CD4-positive, alpha-beta T cell treated with Interleukin-17A for 4 hours (primary cell): ENCODE measurements around the gene KCNJ18.
"Not testable (repeated sequence)": the region's sequence is repeated elsewhere in the genome, so short reads cannot be mapped to it uniquely, and the experiment has no call there.

Experiments
- DNase-seq: peaks from one replicate; pipeline ENCODE4 v3.0.0-alpha.2; 2020; ENCODE audit warnings: mixed read lengths

KCNJ18 gene

GRCh38 chr17:21705021-21705601, 12.8 kb downstream of the KCNJ18 start:
- DNase-seq, result no peak

- not testable (repeated sequence) for DNase-seq
Measured at GRCh38 chr17:21705746-21706145, 13.4 kb downstream of the KCNJ18 start.

- not testable (repeated sequence) for DNase-seq
Measured at GRCh38 chr17:21706546-21706945, 14.2 kb downstream of the KCNJ18 start.

- DNase-seq, result not testable (repeated sequence)
Measured at GRCh38 chr17:21707131-21707530, 14.8 kb downstream of the KCNJ18 start.

GRCh38 chr17:21707711-21708611, 15.6 kb downstream of the KCNJ18 start:
- not testable (repeated sequence) for DNase-seq

- not testable (repeated sequence) for DNase-seq
Measured at GRCh38 chr17:21708612-21709535, 16.6 kb downstream of the KCNJ18 start.

- DNase-seq, result not testable (repeated sequence)
Measured at GRCh38 chr17:21709994-21710393, 17.7 kb downstream of the KCNJ18 start.

GRCh38 chr17:21710486-21710885, 18.2 kb downstream of the KCNJ18 start:
- DNase-seq, result not testable (repeated sequence)

GRCh38 chr17:21711182-21711581, 18.9 kb downstream of the KCNJ18 start:
- no peak for DNase-seq

GRCh38 chr17:21713020-21713419, 20.7 kb downstream of the KCNJ18 start:
- DNase-seq, result not testable (repeated sequence)

- not testable (repeated sequence) for DNase-seq
Measured at GRCh38 chr17:21713631-21714030, 21.3 kb downstream of the KCNJ18 start.

- not testable (repeated sequence) for DNase-seq
Measured at GRCh38 chr17:21714676-21715075, 22.4 kb downstream of the KCNJ18 start.

GRCh38 chr17:21715877-21716276, 23.6 kb downstream of the KCNJ18 start:
- not testable (repeated sequence) for DNase-seq

GRCh38 chr17:21718971-21719370, 26.6 kb downstream of the KCNJ18 start:
- DNase-seq, result not testable (repeated sequence)

- not testable (repeated sequence) for DNase-seq
Measured at GRCh38 chr17:21719511-21720226, 27.3 kb downstream of the KCNJ18 start.

GRCh38 chr17:21720566-21720965, 28.2 kb downstream of the KCNJ18 start:
- not testable (repeated sequence) for DNase-seq

GRCh38 chr17:21722268-21722667, 29.9 kb downstream of the KCNJ18 start:
- DNase-seq, result not testable (repeated sequence)

GRCh38 chr17:21724216-21725006, 32.1 kb downstream of the KCNJ18 start:
- not testable (repeated sequence) for DNase-seq

- DNase-seq, result not testable (repeated sequence)
Measured at GRCh38 chr17:21731076-21731475, 38.8 kb downstream of the KCNJ18 start.

GRCh38 chr17:21733931-21734330, 41.6 kb downstream of the KCNJ18 start:
- DNase-seq, result not testable (repeated sequence)

- not testable (repeated sequence) for DNase-seq
Measured at GRCh38 chr17:21735814-21736213, 43.5 kb downstream of the KCNJ18 start.
